Measurements from ENCODE around the gene RNF224.

- TF ChIP-seq CTCF (IDR thresholded peaks at IDR 0.05 in 2 of 3, conservative IDR thresholded peaks at IDR 0.05 in 1 of 3; ENCODE audit: borderline replicate concordance in 1 of 3, insufficient read depth in 1 of 3, low read depth in 2 of 3, low read length in 2 of 3) (no peak), EGR1 (IDR thresholded peaks at IDR 0.05; ENCODE audit: low read depth) (no peak), CEBPB (IDR thresholded peaks at IDR 0.05; ENCODE audit: low read depth) (no peak), ZNF274 (IDR thresholded peaks at IDR 0.05; ENCODE audit: low read depth, low read length) (no peak), YY1 (IDR thresholded peaks at IDR 0.05; ENCODE audit: extremely low read depth, insufficient replicate concordance, low read depth, low read length) (no peak), EZH2 (IDR thresholded peaks at IDR 0.05) (no peak)
These were observed 35.6 kb downstream of the RNF224 start for GRCh38 chr9:137262909-137263285.

Data from HCT116 (cell line).